Inflammatory macrophage treated with lipopolysaccharide for 4 hours (primary cell): ENCODE measurements around the gene MST1R.
A peak's percentile ranks its signal among the peaks of the same experiment; 100 is the strongest.
"Not testable (repeated sequence)": the region's sequence is repeated elsewhere in the genome, so short reads cannot be mapped to it uniquely, and the experiment has no call there.

Experiments used
- DNase-seq: peaks from one replicate; pipeline ENCODE4 v3.0.0-alpha.2; 2020

Gene MST1R

GRCh38 chr3:49903451-49904424 is at the start of gene MST1R:
Gene MST1R (minus strand): TSS chr3:49903873. CDS start chr3:49903609, 264 bp downstream.
- peak; percentile 52 for DNase-seq

GRCh38 chr3:49952924-49953323 is 49.3 kb upstream of the MST1R start:
- no peak for DNase-seq

- DNase-seq: peak; percentile 47
These were observed 39.0 kb upstream of the MST1R start for GRCh38 chr3:49942651-49943050.

GRCh38 chr3:49940667-49941249 is 37.1 kb upstream of the MST1R start:
- DNase-seq: no peak

- DNase-seq: peak; percentile 97
These were observed 36.4 kb upstream of the MST1R start, which contains the start of gene RBM6 for GRCh38 chr3:49939858-49940666. Gene RBM6 (plus strand): TSS chr3:49940150. CDS start chr3:49962642, 22,492 bp downstream.

- DNase-seq: peak; percentile 63
These were observed 33.4 kb upstream of the MST1R start for GRCh38 chr3:49937090-49937489.

- DNase-seq: not testable (repeated sequence)
These were observed 28.6 kb upstream of the MST1R start for GRCh38 chr3:49932281-49932680.

GRCh38 chr3:49930922-49931321 is 27.2 kb upstream of the MST1R start:
- DNase-seq: peak; percentile 20

GRCh38 chr3:49930168-49930690 is 26.6 kb upstream of the MST1R start:
- no peak for DNase-seq

GRCh38 chr3:49929291-49930167 is 25.9 kb upstream of the MST1R start, which contains the start of gene MON1A:
Gene MON1A (minus strand): TSS chr3:49929811. CDS start chr3:49913346, 16,465 bp downstream.
- peak; percentile 89 for DNase-seq

GRCh38 chr3:49928481-49929017 is 24.9 kb upstream of the MST1R start:
- DNase-seq: no peak

GRCh38 chr3:49927798-49928197 is 24.1 kb upstream of the MST1R start:
- no peak for DNase-seq

- DNase-seq: no peak
These were observed 22.6 kb upstream of the MST1R start for GRCh38 chr3:49926117-49926728.

GRCh38 chr3:49925485-49925884 is 21.8 kb upstream of the MST1R start:
- DNase-seq: no peak

GRCh38 chr3:49924683-49925082 is 21.0 kb upstream of the MST1R start:
- DNase-seq: no peak

GRCh38 chr3:49917806-49918590 is 14.3 kb upstream of the MST1R start:
- DNase-seq: peak; percentile 72

GRCh38 chr3:49916686-49917085 is 13.0 kb upstream of the MST1R start:
- no peak for DNase-seq

- DNase-seq: peak; percentile 44
These were observed 11.2 kb upstream of the MST1R start for GRCh38 chr3:49914906-49915305.

- DNase-seq: no peak
These were observed 9.2 kb upstream of the MST1R start for GRCh38 chr3:49912881-49913281.

GRCh38 chr3:49911611-49912010 is 7.9 kb upstream of the MST1R start:
- no peak for DNase-seq
